Measurements from ENCODE around the gene SLC35B1.

SLC35B1 gene

GRCh38 chr17:49707246-49707607 is 537 bp downstream of the SLC35B1 start:
- H3K27ac ChIP-seq, result peak overlapping the region; percentile 87
- TF ChIP-seq CTCF (conservative IDR thresholded peaks at IDR 0.05), result no peak
- TF ChIP-seq ZFX (IDR thresholded peaks at IDR 0.05), result no peak

- TF ChIP-seq ZFX (IDR thresholded peaks at IDR 0.05), result no peak
- TF ChIP-seq CTCF (conservative IDR thresholded peaks at IDR 0.05), result no peak
- no peak overlapping the region for H3K27ac ChIP-seq
Measured at GRCh38 chr17:49705254-49705653, 2.5 kb downstream of the SLC35B1 start.

GRCh38 chr17:49703557-49704277 is 4.0 kb downstream of the SLC35B1 start:
- H3K27ac ChIP-seq, result no peak overlapping the region
- TF ChIP-seq ZFX (IDR thresholded peaks at IDR 0.05), result no peak
- peak; percentile 58 for TF ChIP-seq CTCF (conservative IDR thresholded peaks at IDR 0.05)

GRCh38 chr17:49700960-49701359 is 6.8 kb downstream of the SLC35B1 start:
- TF ChIP-seq ZFX (IDR thresholded peaks at IDR 0.05), result no peak
- no peak overlapping the region for H3K27ac ChIP-seq

GRCh38 chr17:49699966-49700575 is 7.7 kb downstream of the SLC35B1 start:
- H3K27ac ChIP-seq, result no peak overlapping the region
- TF ChIP-seq CTCF (conservative IDR thresholded peaks at IDR 0.05) (no peak), ZFX (IDR thresholded peaks at IDR 0.05) (no peak)

- TF ChIP-seq ZFX (IDR thresholded peaks at IDR 0.05) (no peak), CTCF (conservative IDR thresholded peaks at IDR 0.05) (no peak)
- H3K27ac ChIP-seq, result no peak overlapping the region
Measured at GRCh38 chr17:49698005-49698404, 9.8 kb downstream of the SLC35B1 start.

- TF ChIP-seq ZFX (IDR thresholded peaks at IDR 0.05) (no peak), CTCF (conservative IDR thresholded peaks at IDR 0.05) (no peak)
- no peak overlapping the region for H3K27ac ChIP-seq
Measured at GRCh38 chr17:49696233-49696761, 11.5 kb downstream of the SLC35B1 start.

Data from C4-2B (cell line).